HCT116 (cell line): ENCODE results near the gene CTU1. TPM values are rescaled to one million over a fixed set of nuclear protein-coding genes. Genes with fewer than 3 reads are reported as not detected.

Experiments
- ATAC-seq: fragments of 200-7000 bp; cut with Tn5 transposase; 2 replicates; pipeline ENCODE4 v1.9.1; 2020; ENCODE audit warnings: mild to moderate bottlenecking, moderate library complexity
- BruUV-seq: library from RNA; stranded (reverse); fragments of 400-500 nt; replicated peaks from 2 replicates; lab custom pipeline; 2021; lab: Mats Ljungman, UMichigan
- CTCF ChIA-PET: fragments of 300-600 bp; sonication (Branson Sonifier 250); formaldehyde crosslinking; loops from one replicate; lab custom pipeline; 2021; ENCODE audit warnings: antibody characterized with exemption; lab: Charles Lee
- POLR2A ChIA-PET: fragments of 300-600, 350-600 bp; sonication (Branson Sonifier 250); formaldehyde crosslinking; loops from one replicate; lab custom pipeline; 2021; ENCODE audit warnings: antibody characterized with exemption; lab: Charles Lee
- RAD21 ChIA-PET, 2 experiments: fragments of 300-600 bp; sonication (Branson Sonifier 250); formaldehyde crosslinking; loops; one replicate each; lab custom pipeline; 2023; ENCODE audit warnings: low total read pairs in 2 of 2; ENCODE audit not compliant: uncharacterized antibody in 2 of 2, unreplicated experiment in 2 of 2, low non-redundant PET in 1 of 2; lab: Charles Lee
- DNase-seq: peaks from one replicate; pipeline ENCODE4 v3.0.0-alpha.2; 2010; ENCODE audit warnings: low read depth, low spot score
- H2AFZ ChIP-seq: fragments of 200-600 bp; shearing (Covaris generic), sonication (generic); 2 replicates; pipeline ENCODE4 v1.6.1; 2017; ENCODE audit warnings: low read depth, mixed run types, mixed read lengths, antibody characterized with exemption, low read length; ENCODE audit not compliant: poor library complexity, severe bottlenecking
- H3K27ac ChIP-seq: 2 replicates; pipeline ENCODE4 v1.5.1; 2012; ENCODE audit warnings: low read depth, low read length
- H3K27me3 ChIP-seq: fragments of 200-600 bp; sonication (generic); 2 replicates; pipeline ENCODE4 v1.6.1; 2016; ENCODE audit warnings: mixed run types, low read length, mixed read lengths; ENCODE audit not compliant: insufficient read depth
- H3K36me3 ChIP-seq, 2 experiments: fragments of 200-500 bp in 1 of 2; fragments of 200-600 bp in 1 of 2; sonication (Bioruptor generic) in 1 of 2; sonication (generic) in 1 of 2; 2 replicates each; pipeline versions ENCODE4 v1.5.1 to v1.6.1; 2014 to 2016; ENCODE audit warnings: low read length in 2 of 2, inconsistent platforms in 1 of 2, mixed read lengths in 1 of 2, mixed run types in 1 of 2; ENCODE audit not compliant: insufficient read depth in 2 of 2, control insufficient read depth in 1 of 2
- H3K4me1 ChIP-seq, 2 experiments: fragments of 200-600 bp in 1 of 2; sonication (generic) in 1 of 2; 2 replicates each; pipeline versions ENCODE4 v1.5.1 to v1.6.1; 2012 to 2017; ENCODE audit warnings: low read length in 2 of 2, inconsistent platforms in 1 of 2, mild to moderate bottlenecking in 1 of 2, mixed read lengths in 1 of 2, mixed run types in 1 of 2, moderate library complexity in 1 of 2; ENCODE audit not compliant: insufficient read depth in 2 of 2, control insufficient read depth in 1 of 2
- H3K4me2 ChIP-seq: fragments of 200-600 bp; sonication (generic); 2 replicates; pipeline ENCODE4 v1.6.1; 2017; ENCODE audit warnings: mixed run types, low read length, mixed read lengths
- H3K4me3 ChIP-seq, 2 experiments: fragments of 200-600 bp in 1 of 2; sonication (generic) in 1 of 2; replicated peaks in 1 of 2; 2 replicates each; pipeline ENCODE4 v1.5.1; 2011 to 2016; ENCODE audit warnings: low read length in 2 of 2, control low read depth in 1 of 2, low read depth in 1 of 2, mild to moderate bottlenecking in 1 of 2, mixed read lengths in 1 of 2, mixed run types in 1 of 2
- H3K79me2 ChIP-seq: fragments of 200-600 bp; sonication (generic); 2 replicates; pipeline ENCODE4 v1.6.1; 2017; ENCODE audit warnings: mild to moderate bottlenecking, mixed run types, low read length, moderate library complexity, mixed read lengths; ENCODE audit not compliant: insufficient read depth
- H3K9ac ChIP-seq: fragments of 200-600 bp; sonication (generic); 2 replicates; pipeline ENCODE4 v1.6.1; 2016; ENCODE audit warnings: low read length, mixed read lengths
- H3K9me2 ChIP-seq: fragments of 200-600 bp; sonication (generic), shearing (Covaris generic); 2 replicates; pipeline ENCODE4 v1.6.1; 2017; ENCODE audit warnings: mixed run types, mild to moderate bottlenecking, moderate library complexity; ENCODE audit not compliant: insufficient read depth
- H3K9me3 ChIP-seq, 2 experiments: fragments of 200-500 bp in 1 of 2; fragments of 200-600 bp in 1 of 2; sonication (Bioruptor generic) in 1 of 2; sonication (generic) in 1 of 2; 2 replicates each; pipeline ENCODE4 v1.6.1; 2014 to 2017; ENCODE audit warnings: low read length in 2 of 2, mixed read lengths in 2 of 2, inconsistent platforms in 1 of 2, low read depth in 1 of 2, mild to moderate bottlenecking in 1 of 2, mixed run types in 1 of 2, moderate library complexity in 1 of 2; ENCODE audit not compliant: control insufficient read depth in 1 of 2, insufficient read depth in 1 of 2
- H4K20me1 ChIP-seq: fragments of 200-600 bp; sonication (generic), shearing (Covaris generic); 2 replicates; pipeline ENCODE4 v1.6.1; 2017; ENCODE audit warnings: mixed run types, mild to moderate bottlenecking, moderate library complexity; ENCODE audit not compliant: insufficient read depth
- CBX3 ChIP-seq: IDR thresholded peaks from 2 replicates; pipeline ENCODE4 v1.6.1; 2012; ENCODE audit warnings: low read depth
- CTCF ChIP-seq, 3 experiments: fragments of 200-600 bp in 1 of 3; sonication (generic) in 1 of 3; IDR thresholded peaks in 2 of 3; conservative IDR thresholded peaks in 1 of 3; 2 replicates each; pipeline ENCODE4 v1.5.1; 2012 to 2017; ENCODE audit warnings: low read depth in 2 of 3, low read length in 2 of 3, antibody characterized with exemption in 1 of 3, borderline replicate concordance in 1 of 3, control low read depth in 1 of 3, mild to moderate bottlenecking in 1 of 3, mixed read lengths in 1 of 3, mixed run types in 1 of 3, moderate library complexity in 1 of 3; ENCODE audit not compliant: insufficient read depth in 1 of 3
- EZH2 ChIP-seq: fragments of 200-600 bp; sonication (generic); IDR thresholded peaks from 2 replicates; pipeline ENCODE4 v1.6.1; 2017; ENCODE audit warnings: antibody characterized with exemption, mixed run types
- POLR2AphosphoS5 ChIP-seq: IDR thresholded peaks from 2 replicates; pipeline ENCODE4 v1.6.1; 2011; ENCODE audit warnings: mild to moderate bottlenecking, low read depth, low read length, moderate library complexity
- SRF ChIP-seq: IDR thresholded peaks from 2 replicates; pipeline ENCODE4 v1.6.1; 2012; ENCODE audit warnings: low read depth
- ZNF274 ChIP-seq: fragments of 200-500 bp; sonication (Bioruptor generic); IDR thresholded peaks from 2 replicates; pipeline ENCODE4 v1.6.1; 2014; ENCODE audit warnings: mild to moderate bottlenecking, low read depth, low read length, inconsistent platforms
- intact Hi-C: fragments of 100-400 bp; cut with micrococcal nuclease; formaldehyde crosslinking; loops from 2 replicates; pipeline ENCODE4 v1.10.0; 2022
- total RNA-seq: library from RNA; stranded (reverse); gene quantifications from one replicate; pipeline ENCODE4 v1.2.1, GENCODE V29; 2021; ENCODE audit not compliant: unreplicated experiment
- TF ChIP-seq, protein P1 (sequence below): IDR thresholded peaks from 2 replicates; pipeline ENCODE4 v1.6.1; 2011; ENCODE audit warnings: mild to moderate bottlenecking, low read length, moderate library complexity; ENCODE audit not compliant: insufficient replicate concordance; ENCODE audit errors: extremely low read depth

The CTU1 gene
- total RNA-seq, 1 experiment from 2014 or later = 14.0 TPM

GRCh38 chr19:51093101-51093500, 15.1 kb downstream of the CTU1 start:
- H3K27me3 ChIP-seq = no peaks in the 10 kb centered on the region
- no peaks in the 10 kb centered on the region for H4K20me1 ChIP-seq
- intact Hi-C loops = loop anchor here (5.0 to 10.0 kb wide), 2 partner anchors 301 to 728 kb away; partner anchors contain the start of genes ACP4 and NAPSA
- CTCF ChIA-PET = interaction anchor here (0.9 to 6.3 kb wide), 2 partner anchors 74 to 389 kb away, joined by 3 to 140 read pairs; partner anchors contain the start of gene KLK10
- TF ChIP-seq POLR2AphosphoS5 (no peak), EZH2 (no peak), CTCF (IDR thresholded peaks at IDR 0.05 in 2 of 3, conservative IDR thresholded peaks at IDR 0.05 in 1 of 3; ENCODE audit: borderline replicate concordance in 1 of 3, insufficient read depth in 1 of 3, low read depth in 2 of 3, low read length in 2 of 3) (no peak), ZNF274 (no peak), SRF (no peak), CBX3 (no peak)
- TF ChIP-seq, protein P1, sequence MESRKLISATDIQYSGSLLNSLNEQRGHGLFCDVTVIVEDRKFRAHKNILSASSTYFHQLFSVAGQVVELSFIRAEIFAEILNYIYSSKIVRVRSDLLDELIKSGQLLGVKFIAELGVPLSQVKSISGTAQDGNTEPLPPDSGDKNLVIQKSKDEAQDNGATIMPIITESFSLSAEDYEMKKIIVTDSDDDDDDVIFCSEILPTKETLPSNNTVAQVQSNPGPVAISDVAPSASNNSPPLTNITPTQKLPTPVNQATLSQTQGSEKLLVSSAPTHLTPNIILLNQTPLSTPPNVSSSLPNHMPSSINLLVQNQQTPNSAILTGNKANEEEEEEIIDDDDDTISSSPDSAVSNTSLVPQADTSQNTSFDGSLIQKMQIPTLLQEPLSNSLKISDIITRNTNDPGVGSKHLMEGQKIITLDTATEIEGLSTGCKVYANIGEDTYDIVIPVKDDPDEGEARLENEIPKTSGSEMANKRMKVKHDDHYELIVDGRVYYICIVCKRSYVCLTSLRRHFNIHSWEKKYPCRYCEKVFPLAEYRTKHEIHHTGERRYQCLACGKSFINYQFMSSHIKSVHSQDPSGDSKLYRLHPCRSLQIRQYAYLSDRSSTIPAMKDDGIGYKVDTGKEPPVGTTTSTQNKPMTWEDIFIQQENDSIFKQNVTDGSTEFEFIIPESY = no peak
- H3K4me3 ChIP-seq = no peak overlapping the region
- H2AFZ ChIP-seq = no peak overlapping the region
- no peaks in the 10 kb centered on the region for H3K9me2 ChIP-seq
- H3K79me2 ChIP-seq = no peaks in the 10 kb centered on the region
- no peak overlapping the region for H3K27ac ChIP-seq
- BruUV-seq = no TSS peak
- H3K36me3 ChIP-seq = no peaks in the 10 kb centered on the region; a peak in 1 of 4 replicates
- POLR2A ChIA-PET = interaction anchor here (1.1 to 1.8 kb wide), 2 partner anchors 72 to 76 kb away, joined by 4 to 7 read pairs; no protein-coding TSS in a partner anchor
- H3K9me3 ChIP-seq = no peaks in the 10 kb centered on the region
- H3K4me2 ChIP-seq = no peak overlapping the region
- RAD21 ChIA-PET = no interaction called here
- no peak overlapping the region for H3K9ac ChIP-seq
- no peak for ATAC-seq
- no peak for DNase-seq
- peaks cover 2 to 13% of the 10 kb centered on the region in 2 experiments; a peak in 2 of 4 replicates for H3K4me1 ChIP-seq
